Esophagus squamous epithelium (tissue), 4 donors: ENCODE data around the gene NADSYN1.

ENCODE experiments used
- POLR2A ChIP-seq, 4 donors: fragments of 450-650 bp; IDR thresholded peaks; one replicate each; pipeline ENCODE4 v1.6.1; 2017; ENCODE audit warnings: antibody characterized with exemption in 4 of 4, mild to moderate bottlenecking in 4 of 4, moderate library complexity in 3 of 4
- TF ChIP-seq, protein P1 (sequence below), 6 experiments: fragments of 450-650 bp in 4 of 6; fragments of 200-600 bp in 2 of 6; sonication (generic) in 2 of 6; IDR thresholded peaks; one replicate each; pipeline ENCODE4 v1.5.1; 2016 to 2019; ENCODE audit warnings: antibody characterized with exemption in 6 of 6, mild to moderate bottlenecking in 4 of 6, moderate library complexity in 4 of 6

DNA sequence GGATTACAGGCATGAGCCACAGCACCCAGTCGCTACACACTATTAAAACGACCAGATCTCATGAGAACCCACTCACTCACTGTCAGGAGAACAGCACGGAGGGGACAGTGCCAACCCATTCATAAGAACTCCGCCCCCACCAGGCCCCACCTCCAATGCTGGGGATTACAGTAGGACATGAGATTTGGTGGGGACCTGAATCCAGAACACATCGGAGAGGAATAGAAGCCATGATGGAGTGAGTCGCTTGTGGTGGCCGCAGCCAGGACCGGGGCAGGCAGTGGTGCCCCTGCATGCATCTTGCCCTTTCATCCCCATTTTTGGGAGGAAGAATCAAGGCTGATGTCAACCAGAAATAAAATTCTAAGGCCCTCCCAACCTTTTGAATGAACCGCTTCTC, 8.7 kb downstream of the NADSYN1 start:
- TF ChIP-seq, protein P1, sequence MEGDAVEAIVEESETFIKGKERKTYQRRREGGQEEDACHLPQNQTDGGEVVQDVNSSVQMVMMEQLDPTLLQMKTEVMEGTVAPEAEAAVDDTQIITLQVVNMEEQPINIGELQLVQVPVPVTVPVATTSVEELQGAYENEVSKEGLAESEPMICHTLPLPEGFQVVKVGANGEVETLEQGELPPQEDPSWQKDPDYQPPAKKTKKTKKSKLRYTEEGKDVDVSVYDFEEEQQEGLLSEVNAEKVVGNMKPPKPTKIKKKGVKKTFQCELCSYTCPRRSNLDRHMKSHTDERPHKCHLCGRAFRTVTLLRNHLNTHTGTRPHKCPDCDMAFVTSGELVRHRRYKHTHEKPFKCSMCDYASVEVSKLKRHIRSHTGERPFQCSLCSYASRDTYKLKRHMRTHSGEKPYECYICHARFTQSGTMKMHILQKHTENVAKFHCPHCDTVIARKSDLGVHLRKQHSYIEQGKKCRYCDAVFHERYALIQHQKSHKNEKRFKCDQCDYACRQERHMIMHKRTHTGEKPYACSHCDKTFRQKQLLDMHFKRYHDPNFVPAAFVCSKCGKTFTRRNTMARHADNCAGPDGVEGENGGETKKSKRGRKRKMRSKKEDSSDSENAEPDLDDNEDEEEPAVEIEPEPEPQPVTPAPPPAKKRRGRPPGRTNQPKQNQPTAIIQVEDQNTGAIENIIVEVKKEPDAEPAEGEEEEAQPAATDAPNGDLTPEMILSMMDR (IDR thresholded peaks at IDR 0.05) = no peak
- TF ChIP-seq POLR2A (IDR thresholded peaks at IDR 0.05) = no peak
